Erythroblast (primary cell): ENCODE data around the gene PCDHGB1.
A peak's percentile ranks its signal among the peaks of the same experiment; 100 is the strongest.

Experiments used
- GATA1 ChIP-seq: IDR thresholded peaks from 2 replicates; pipeline ENCODE4 v1.6.1; 2011; ENCODE audit warnings: low read depth, mild to moderate bottlenecking, control low read depth, low read length, moderate library complexity
- POLR2A ChIP-seq: IDR thresholded peaks from 2 replicates; pipeline ENCODE4 v1.6.1; 2011; ENCODE audit warnings: mild to moderate bottlenecking, low read length

GRCh38 chr5:141320225-141321169 lies 29.4 kb upstream of the PCDHGB1 start, which contains the start of gene TAF7:
- TF ChIP-seq POLR2A (peak; percentile 92), GATA1 (no peak)
